H1 (cell line): ENCODE results near the gene ZBP1. TPM values are rescaled to one million over a fixed set of nuclear protein-coding genes. Genes with fewer than 3 reads are reported as not detected.

Source experiments
- CTCF ChIA-PET: fragments of 300-600 bp; sonication (Branson Sonifier 250); formaldehyde crosslinking; loops from one replicate; lab custom pipeline; 2021; ENCODE audit not compliant: partially characterized antibody; lab: Charles Lee
- POLR2A ChIA-PET: fragments of 300-600 bp; sonication (Branson Sonifier 250); formaldehyde crosslinking; loops from one replicate; lab custom pipeline; 2021; ENCODE audit warnings: inconsistent platforms; ENCODE audit not compliant: partially characterized antibody; lab: Charles Lee
- DNase-seq, 2 experiments: peaks; one replicate each; pipeline versions ENCODE4 v3.0.0 to v3.0.0-alpha.2; 2010 to 2022; ENCODE audit warnings: low spot score in 2 of 2, low read depth in 1 of 2, mixed read lengths in 1 of 2
- FAIRE-seq: peaks from 2 replicates; lab custom pipeline; 2011; peaks lifted over from hg19 to GRCh38; lab: Jason Lieb, UNC
- H2AFZ ChIP-seq: 2 replicates; pipeline ENCODE4 v1.8.1; 2012; ENCODE audit warnings: low read length, inconsistent platforms
- H2AK5ac ChIP-seq: 2 replicates; pipeline ENCODE4 v1.6.1; 2013; ENCODE audit warnings: low read depth, low read length
- H2BK120ac ChIP-seq: replicated peaks from 2 replicates; pipeline ENCODE3; 2013; ENCODE audit warnings: low read depth, low read length, inconsistent platforms
- H2BK12ac ChIP-seq: 2 replicates; pipeline ENCODE4 v1.6.1; 2013; ENCODE audit warnings: low read depth, low read length
- H2BK15ac ChIP-seq: 2 replicates; pipeline ENCODE4 v1.6.1; 2013; ENCODE audit warnings: low read length
- H2BK20ac ChIP-seq: 2 replicates; pipeline ENCODE4 v1.6.1; 2013; ENCODE audit warnings: low read length
- H2BK5ac ChIP-seq: 2 replicates; pipeline ENCODE4 v1.6.1; 2013; ENCODE audit warnings: low read depth, low read length
- H3K14ac ChIP-seq: 2 replicates; pipeline ENCODE4 v1.6.1; 2013; ENCODE audit warnings: inconsistent platforms; ENCODE audit not compliant: insufficient read length
- H3K18ac ChIP-seq: 2 replicates; pipeline ENCODE4 v1.6.1; 2013; ENCODE audit warnings: low read length; ENCODE audit errors: extremely low read depth
- H3K23ac ChIP-seq: 2 replicates; pipeline ENCODE4 v1.6.1; 2013; ENCODE audit warnings: inconsistent platforms; ENCODE audit not compliant: insufficient read length
- H3K23me2 ChIP-seq: 2 replicates; pipeline ENCODE4 v1.6.1; 2013; ENCODE audit warnings: low read depth, low read length
- H3K27ac ChIP-seq: 2 replicates; pipeline ENCODE4 v1.6.1; 2011; ENCODE audit warnings: low read depth, low read length, inconsistent platforms
- H3K27me3 ChIP-seq, 4 experiments: replicated peaks in 1 of 4; 1 replicate in 1 of 4; 2 replicates in 3 of 4; pipeline versions ENCODE4 v1.6.1 to v1.8.1; 2011 to 2013; ENCODE audit warnings: low read length in 3 of 4, mild to moderate bottlenecking in 3 of 4, inconsistent platforms in 2 of 4, mixed read lengths in 2 of 4, moderate library complexity in 1 of 4; ENCODE audit not compliant: control insufficient read depth in 3 of 4, insufficient read depth in 3 of 4; ENCODE audit errors: extremely low read depth in 1 of 4
- H3K36me3 ChIP-seq, 4 experiments: 2 replicates each; pipeline versions ENCODE4 v1.6.1 to v1.8.1; 2011 to 2013; ENCODE audit warnings: mild to moderate bottlenecking in 4 of 4, low read length in 3 of 4, moderate library complexity in 2 of 4, control low read depth in 1 of 4, inconsistent platforms in 1 of 4; ENCODE audit not compliant: insufficient read depth in 4 of 4, control insufficient read depth in 2 of 4
- H3K4ac ChIP-seq: replicated peaks from 2 replicates; pipeline ENCODE3; 2013; ENCODE audit warnings: low read length, low read depth, mixed read lengths, inconsistent platforms; ENCODE audit not compliant: insufficient read length
- H3K4me1 ChIP-seq, 4 experiments: replicated peaks in 1 of 4; 1 replicate in 1 of 4; 2 replicates in 3 of 4; pipeline versions ENCODE4 v1.6.1 to v1.8.1; 2011 to 2013; ENCODE audit warnings: low read length in 3 of 4, inconsistent platforms in 2 of 4, mixed read lengths in 1 of 4; ENCODE audit not compliant: insufficient read depth in 4 of 4, control insufficient read depth in 3 of 4
- H3K4me2 ChIP-seq, 2 experiments: 2 replicates each; pipeline versions ENCODE4 v1.6.1 to v1.8.1; 2011 to 2013; ENCODE audit warnings: low read depth in 2 of 2, low read length in 2 of 2, control low read depth in 1 of 2, inconsistent platforms in 1 of 2, mild to moderate bottlenecking in 1 of 2; ENCODE audit not compliant: insufficient read depth in 1 of 2
- H3K4me3 ChIP-seq, 4 experiments: fragments of 200-600, 300-600 bp in 1 of 4; sonication (generic), shearing (Covaris generic), sonication (Bioruptor Twin) in 1 of 4; 2 replicates each; pipeline versions ENCODE4 v1.5.1 to v1.8.1; 2011 to 2016; ENCODE audit warnings: low read length in 4 of 4, low read depth in 3 of 4, control low read depth in 2 of 4, inconsistent platforms in 2 of 4, mild to moderate bottlenecking in 2 of 4, mixed read lengths in 1 of 4, moderate library complexity in 1 of 4; ENCODE audit not compliant: insufficient read depth in 2 of 4; ENCODE audit errors: extremely low read depth in 1 of 4
- H3K56ac ChIP-seq: replicated peaks from 2 replicates; pipeline ENCODE3; 2013; ENCODE audit warnings: low read depth, mild to moderate bottlenecking, mixed read lengths, low read length, inconsistent platforms; ENCODE audit not compliant: insufficient read length
- H3K79me1 ChIP-seq: 2 replicates; pipeline ENCODE4 v1.6.1; 2013; ENCODE audit warnings: low read depth, low read length, control low read depth
- H3K79me2 ChIP-seq, 2 experiments: 2 replicates each; pipeline versions ENCODE4 v1.6.1 to v1.8.1; 2012 to 2013; ENCODE audit warnings: low read length in 2 of 2, mild to moderate bottlenecking in 2 of 2, inconsistent platforms in 1 of 2; ENCODE audit not compliant: insufficient read depth in 2 of 2, control insufficient read depth in 1 of 2
- H3K9ac ChIP-seq, 4 experiments: replicated peaks in 1 of 4; 1 replicate in 1 of 4; 2 replicates in 3 of 4; pipeline versions ENCODE4 v1.6.1 to v1.8.1; 2011 to 2013; ENCODE audit warnings: low read depth in 3 of 4, low read length in 3 of 4, control low read depth in 2 of 4, mild to moderate bottlenecking in 2 of 4, moderate library complexity in 2 of 4, inconsistent platforms in 1 of 4; ENCODE audit errors: extremely low read depth in 1 of 4
- H3K9me3 ChIP-seq, 2 experiments: 2 replicates each; pipeline versions ENCODE4 v1.6.1 to v1.8.1; 2012 to 2013; ENCODE audit warnings: mild to moderate bottlenecking in 2 of 2, moderate library complexity in 2 of 2, control low read depth in 1 of 2, inconsistent platforms in 1 of 2, low read depth in 1 of 2, low read length in 1 of 2, mixed read lengths in 1 of 2; ENCODE audit not compliant: insufficient read depth in 2 of 2
- H4K20me1 ChIP-seq, 2 experiments: replicated peaks in 1 of 2; 2 replicates each; pipeline versions ENCODE3 to v1.8.1; 2011 to 2013; ENCODE audit warnings: inconsistent platforms in 2 of 2, low read length in 2 of 2, mild to moderate bottlenecking in 1 of 2; ENCODE audit not compliant: insufficient read depth in 2 of 2, control insufficient read depth in 1 of 2
- H4K5ac ChIP-seq: 2 replicates; pipeline ENCODE4 v1.6.1; 2013; ENCODE audit warnings: low read length, low read depth, mixed read lengths, inconsistent platforms; ENCODE audit not compliant: insufficient read length
- H4K8ac ChIP-seq: 2 replicates; pipeline ENCODE4 v1.8.0; 2013; ENCODE audit warnings: mild to moderate bottlenecking, moderate library complexity, low read length, inconsistent platforms; ENCODE audit not compliant: insufficient read depth; ENCODE audit errors: extremely low read depth
- H4K91ac ChIP-seq: replicated peaks from 2 replicates; pipeline ENCODE3; 2013; ENCODE audit warnings: low read length, mixed read lengths, inconsistent platforms; ENCODE audit not compliant: insufficient read length
- BRCA1 ChIP-seq: IDR thresholded peaks from 2 replicates; pipeline ENCODE4 v1.6.1; 2012; ENCODE audit warnings: low read depth, low read length, improper control_type of control experiment
- CBX5 ChIP-seq: fragments of 300-800, 300-1000 bp; sonication (generic); IDR thresholded peaks from 2 replicates; pipeline ENCODE4 v1.7.1; 2016; ENCODE audit warnings: antibody characterized with exemption, low read length, low read depth
- CBX8 ChIP-seq: fragments of 300-800, 300-1000 bp; sonication (generic); IDR thresholded peaks from 2 replicates; pipeline ENCODE4 v1.7.1; 2016; ENCODE audit warnings: low read depth, low read length, borderline replicate concordance
- EP300 ChIP-seq, 2 experiments: IDR thresholded peaks; 1 replicate in 1 of 2; 2 replicates in 1 of 2; pipeline ENCODE4 v1.6.1; 2011 to 2012; ENCODE audit warnings: low read depth in 2 of 2, low read length in 2 of 2, mild to moderate bottlenecking in 2 of 2, borderline replicate concordance in 1 of 2, inconsistent platforms in 1 of 2, moderate library complexity in 1 of 2
- EZH2 ChIP-seq: fragments of 200-600 bp; sonication (generic); IDR thresholded peaks from 2 replicates; pipeline ENCODE4 v1.7.1; 2012; ENCODE audit warnings: low read depth, mild to moderate bottlenecking, moderate library complexity, low read length, inconsistent platforms; ENCODE audit not compliant: severe bottlenecking
- HDAC2 ChIP-seq, 2 experiments: fragments of 300-600 bp in 1 of 2; sonication (generic) in 1 of 2; IDR thresholded peaks; 2 replicates each; pipeline ENCODE4 v1.6.1; 2011 to 2012; ENCODE audit warnings: low read depth in 2 of 2, low read length in 2 of 2, mild to moderate bottlenecking in 2 of 2, moderate library complexity in 2 of 2, borderline replicate concordance in 1 of 2, inconsistent platforms in 1 of 2
- HDAC6 ChIP-seq: IDR thresholded peaks from one replicate; pipeline ENCODE4 v1.7.1; 2012; ENCODE audit warnings: low read depth, mild to moderate bottlenecking, inconsistent platforms, low read length, moderate library complexity
- JUN ChIP-seq: IDR thresholded peaks from 2 replicates; pipeline ENCODE4 v1.6.1; 2011; ENCODE audit warnings: low read depth, mild to moderate bottlenecking, improper control_type of control experiment, low read length
- KDM1A ChIP-seq: fragments of 200-600, 300-600 bp; sonication (generic); IDR thresholded peaks from 2 replicates; pipeline ENCODE4 v1.7.1; 2016; ENCODE audit warnings: mild to moderate bottlenecking, low read length, borderline replicate concordance
- MAFK ChIP-seq: IDR thresholded peaks from 2 replicates; pipeline ENCODE4 v1.6.1; 2012; ENCODE audit warnings: low read depth, mild to moderate bottlenecking, improper control_type of control experiment, low read length
- RAD21 ChIP-seq, 2 experiments: IDR thresholded peaks in 1 of 2; conservative IDR thresholded peaks in 1 of 2; 2 replicates each; pipeline ENCODE4 v1.6.1; 2011; ENCODE audit warnings: low read depth in 2 of 2, low read length in 2 of 2, improper control_type of control experiment in 1 of 2, inconsistent platforms in 1 of 2, mild to moderate bottlenecking in 1 of 2, moderate library complexity in 1 of 2
- SIRT6 ChIP-seq: IDR thresholded peaks from one replicate; pipeline ENCODE4 v1.7.1; 2012; ENCODE audit warnings: low read length, inconsistent platforms
- TAF1 ChIP-seq: IDR thresholded peaks from 2 replicates; pipeline ENCODE4 v1.6.1; 2011; ENCODE audit warnings: mild to moderate bottlenecking, low read depth, low read length
- TAF7 ChIP-seq: optimal IDR thresholded peaks from 2 replicates; pipeline ENCODE3; 2011; ENCODE audit warnings: low read depth, mild to moderate bottlenecking, inconsistent platforms, low read length, moderate library complexity, borderline replicate concordance
- WGBS, 2 experiments: shearing (Covaris generic) in 1 of 2; methylation state at CpG; one replicate each; pipeline versions ENCODE4 v1.1.6 to v1.1.7; 2013 to 2015; ENCODE audit warnings: low lambda C conversion rate in 2 of 2, mixed read lengths in 2 of 2, inconsistent platforms in 1 of 2, low coverage in 1 of 2, missing lambda C conversion rate in 1 of 2; ENCODE audit not compliant: insufficient replicate concordance in 2 of 2, insufficient coverage in 1 of 2, insufficient read length in 1 of 2; ENCODE audit errors: extremely low coverage in 1 of 2, missing lambda C conversion rate in 1 of 2; 5-methylcytosine and 5-hydroxymethylcytosine counted together
- polyA plus RNA-seq, 7 experiments: library from polyadenylated mRNA; depleted of rRNA in 3 of 7; stranded (reverse) in 5 of 7; unstranded in 2 of 7; fragments of >200 nt in 5 of 7; fragments of 200-250 nt in 2 of 7; gene quantifications; 1 replicate in 5 of 7; 2 replicates in 1 of 7; 4 replicates in 1 of 7; pipeline versions ENCODE4 v1.2.1 to v1.2.3, GENCODE V29; 2011 to 2013; ENCODE audit warnings: missing spikeins in 2 of 7, mixed read lengths in 2 of 7
- total RNA-seq: library from RNA; stranded (reverse); fragmentation: NEBNext Ultra II Directional; extraction: Animal tissue kit (Norgen Biotek cat#: 25700); gene quantifications from 2 replicates; pipeline ENCODE4 v1.2.1, GENCODE V29; 2021

Gene ZBP1
- total and polyA plus RNA-seq, 2 of the 8 experiments (the other 6 are each of a cell fraction or from before 2014, with no cell fraction given), result not detected

- Histone ChIP-seq H3K79me1 (no peaks in the 10 kb centered on the region), H2BK5ac (no peak overlapping the region), H3K9ac (no peak overlapping the region), H4K20me1 (no peaks in the 10 kb centered on the region), H3K27ac (no peak overlapping the region), H3K18ac (no peak overlapping the region), H3K36me3 (no peaks in the 10 kb centered on the region), H3K4me1 (peaks cover 0 to 2% (median 0%) of the 10 kb centered on the region in 4 experiments; a peak in 1 of 7 replicates), H3K9me3 (no peaks in the 10 kb centered on the region), H2AK5ac (no peak overlapping the region), H3K14ac (no peak overlapping the region), H3K79me2 (no peaks in the 10 kb centered on the region), H2AFZ (no peak overlapping the region), H3K4me2 (no peak overlapping the region), H4K91ac (no peak overlapping the region), H3K27me3 (peaks cover 0 to 2% (median 0%) of the 10 kb centered on the region in 4 experiments; a peak in 2 of 7 replicates), H2BK120ac (no peak overlapping the region), H3K23me2 (peaks cover 1% of the 10 kb centered on the region; the same call in 1 of the 2 replicates), H2BK20ac (no peak overlapping the region), H4K5ac (no peak overlapping the region), H2BK12ac (no peak overlapping the region), H3K23ac (no peak overlapping the region), H3K56ac (no peak overlapping the region), H4K8ac (no peak overlapping the region), H2BK15ac (no peak overlapping the region), H3K4ac (no peak overlapping the region), H3K4me3 (no peak overlapping the region)
- ChIA-PET CTCF (interaction anchor here (0.6 to 5.6 kb wide), 18 partner anchors 8 to 626 kb away, joined by 3 to 67 read pairs (median 4); partner anchors contain the start of gene ZBP1), POLR2A (no interaction called here)
- FAIRE-seq, result no peak
- no peak for DNase-seq
- 89% methylated on average over 5 of the region's 5 CpGs; no CpG with 5 or more reads in 1 of the 2 experiments for WGBS, 2 experiments
- TF ChIP-seq JUN (no peak), EP300 (IDR thresholded peaks at IDR 0.05; ENCODE audit: borderline replicate concordance in 1 of 2, low read depth in 2 of 2, low read length in 2 of 2) (no peak), MAFK (no peak), HDAC6 (no peak), BRCA1 (no peak), CBX8 (no peak), SIRT6 (no peak), CBX5 (no peak), EZH2 (no peak), TAF1 (no peak), TAF7 (no peak), KDM1A (no peak), HDAC2 (IDR thresholded peaks at IDR 0.05; ENCODE audit: borderline replicate concordance in 1 of 2, low read depth in 2 of 2, low read length in 2 of 2) (no peak), RAD21 (IDR thresholded peaks at IDR 0.05 in 1 of 2, conservative IDR thresholded peaks at IDR 0.05 in 1 of 2; ENCODE audit: low read depth in 2 of 2, low read length in 2 of 2) (no peak)
Observed at GRCh38 chr20:57582029-57582378, 38.2 kb downstream of the ZBP1 start.
